Skeletal muscle tissue (tissue), 4 donors: ENCODE measurements around the gene CD300LD. TPM values are rescaled to one million over a fixed set of nuclear protein-coding genes. Genes with fewer than 3 reads are reported as not detected.
A peak's percentile ranks its signal among the peaks of the same experiment; 100 is the strongest.

Source experiments
- H3K27ac ChIP-seq: one replicate; pipeline ENCODE4 v1.7.0; 2013; ENCODE audit warnings: mild to moderate bottlenecking, low read depth, low read length, inconsistent platforms
- H3K27me3 ChIP-seq, 3 donors: one replicate each; pipeline ENCODE4 v1.7.0; 2013; ENCODE audit warnings: low read length in 3 of 3; ENCODE audit not compliant: control insufficient read depth in 3 of 3, insufficient read depth in 3 of 3
- H3K36me3 ChIP-seq, 3 donors: one replicate each; pipeline ENCODE4 v1.7.0; 2013; ENCODE audit warnings: low read length in 3 of 3; ENCODE audit not compliant: control insufficient read depth in 3 of 3, insufficient read depth in 3 of 3
- H3K4me1 ChIP-seq, 3 donors: one replicate each; pipeline ENCODE4 v1.7.0; 2013; ENCODE audit warnings: low read length in 3 of 3, mild to moderate bottlenecking in 3 of 3; ENCODE audit not compliant: control insufficient read depth in 3 of 3, insufficient read depth in 3 of 3
- H3K4me3 ChIP-seq, 3 donors: one replicate each; pipeline ENCODE4 v1.7.0; 2013; ENCODE audit warnings: low read length in 3 of 3
- H3K9ac ChIP-seq, 3 donors: one replicate each; pipeline ENCODE4 v1.7.0; 2013; ENCODE audit warnings: low read length in 3 of 3, mild to moderate bottlenecking in 3 of 3, moderate library complexity in 2 of 3, low read depth in 1 of 3
- H3K9me3 ChIP-seq, 3 donors: one replicate each; pipeline ENCODE4 v1.7.0; 2013; ENCODE audit warnings: low read length in 3 of 3; ENCODE audit not compliant: control insufficient read depth in 3 of 3
- total RNA-seq: library from RNA; depleted of rRNA; stranded (reverse); fragments of >200 nt; gene quantifications from one replicate; pipeline ENCODE4 v1.2.3, GENCODE V29; 2014
- donor health status: Osteomylitis.

CD300LD gene
- total RNA-seq, 1 donor from 2014 or later, result not detected

GRCh38 chr17:74547736-74548135 is 44.3 kb downstream of the CD300LD start:
- no peak overlapping the region for H3K4me3 ChIP-seq
- no peak overlapping the region for H3K27ac ChIP-seq
- no peaks in the 10 kb centered on the region for H3K36me3 ChIP-seq
- H3K27me3 ChIP-seq, result peaks cover 0 to 28% (median 17%) of the 10 kb centered on the region in 3 donors
- no peaks in the 10 kb centered on the region for H3K9me3 ChIP-seq
- no peak overlapping the region for H3K9ac ChIP-seq
- H3K4me1 ChIP-seq, result no peaks in the 10 kb centered on the region

- Histone ChIP-seq H3K4me3 (no peak overlapping the region), H3K9ac (no peak overlapping the region), H3K27me3 (peaks cover 0 to 27% (median 17%) of the 10 kb centered on the region in 3 donors), H3K9me3 (no peaks in the 10 kb centered on the region), H3K36me3 (no peaks in the 10 kb centered on the region), H3K27ac (no peak overlapping the region), H3K4me1 (no peaks in the 10 kb centered on the region)
Observed at GRCh38 chr17:74547264-74547663, 44.8 kb downstream of the CD300LD start.

- Histone ChIP-seq H3K36me3 (no peaks in the 10 kb centered on the region), H3K27me3 (peaks cover 0 to 24% (median 17%) of the 10 kb centered on the region in 3 donors), H3K4me1 (no peaks in the 10 kb centered on the region), H3K9me3 (no peaks in the 10 kb centered on the region), H3K9ac (no peak overlapping the region), H3K4me3 (no peak overlapping the region), H3K27ac (no peak overlapping the region)
Observed at GRCh38 chr17:74546586-74546985, 45.5 kb downstream of the CD300LD start.

- H3K36me3 ChIP-seq, result no peaks in the 10 kb centered on the region
- peaks cover 0 to 24% (median 11%) of the 10 kb centered on the region in 3 donors for H3K27me3 ChIP-seq
- H3K9ac ChIP-seq, result no peak within 1 kb of the TSS
- no peaks in the 10 kb centered on the region for H3K9me3 ChIP-seq
- H3K4me1 ChIP-seq, result no peaks in the 10 kb centered on the region
- no peak within 1 kb of the TSS for H3K27ac ChIP-seq
- H3K4me3 ChIP-seq, result peak within 1 kb of the TSS in 1 of 3 donors; percentile 30
Observed at GRCh38 chr17:74545843-74546230, 46.2 kb downstream of the CD300LD start, which contains the start of gene CD300C. TSS of gene CD300C (minus strand) at chr17:74546115. CDS start at chr17:74545782, 333 bp downstream.

- H3K27ac ChIP-seq, result no peak overlapping the region
- H3K36me3 ChIP-seq, result no peaks in the 10 kb centered on the region
- H3K27me3 ChIP-seq, result peaks cover 0 to 22% (median 10%) of the 10 kb centered on the region in 3 donors
- H3K9me3 ChIP-seq, result no peaks in the 10 kb centered on the region
- no peaks in the 10 kb centered on the region for H3K4me1 ChIP-seq
- peak overlapping the region in 1 of 3 donors; percentile 30 for H3K4me3 ChIP-seq
- no peak overlapping the region for H3K9ac ChIP-seq
Observed at GRCh38 chr17:74544991-74545842, 46.9 kb downstream of the CD300LD start.

GRCh38 chr17:74543891-74544760 is 48.0 kb downstream of the CD300LD start:
- Histone ChIP-seq H3K4me3 (no peak overlapping the region), H3K9ac (no peak overlapping the region), H3K27me3 (peaks cover 0 to 14% (median 8%) of the 10 kb centered on the region in 3 donors), H3K27ac (no peak overlapping the region), H3K36me3 (no peaks in the 10 kb centered on the region), H3K9me3 (no peaks in the 10 kb centered on the region), H3K4me1 (no peaks in the 10 kb centered on the region)

- Histone ChIP-seq H3K27me3 (peaks cover 0 to 10% (median 9%) of the 10 kb centered on the region in 3 donors), H3K9me3 (no peaks in the 10 kb centered on the region), H3K4me1 (no peaks in the 10 kb centered on the region), H3K9ac (no peak overlapping the region), H3K36me3 (no peaks in the 10 kb centered on the region), H3K27ac (no peak overlapping the region), H3K4me3 (no peak overlapping the region)
Observed at GRCh38 chr17:74543406-74543805, 48.7 kb downstream of the CD300LD start.

GRCh38 chr17:74542727-74543383 is 49.2 kb downstream of the CD300LD start:
- no peaks in the 10 kb centered on the region for H3K4me1 ChIP-seq
- H3K27ac ChIP-seq, result no peak overlapping the region
- H3K9ac ChIP-seq, result no peak overlapping the region
- peaks cover 0 to 9% (median 9%) of the 10 kb centered on the region in 3 donors for H3K27me3 ChIP-seq
- H3K4me3 ChIP-seq, result no peak overlapping the region
- H3K9me3 ChIP-seq, result no peaks in the 10 kb centered on the region
- H3K36me3 ChIP-seq, result no peaks in the 10 kb centered on the region

GRCh38 chr17:74542166-74542565 is 49.9 kb downstream of the CD300LD start:
- H3K9me3 ChIP-seq, result no peaks in the 10 kb centered on the region
- H3K4me1 ChIP-seq, result no peaks in the 10 kb centered on the region
- no peaks in the 10 kb centered on the region for H3K36me3 ChIP-seq
- no peak overlapping the region for H3K27ac ChIP-seq
- no peak overlapping the region for H3K9ac ChIP-seq
- H3K4me3 ChIP-seq, result no peak overlapping the region
- peaks cover 0 to 9% (median 7%) of the 10 kb centered on the region in 3 donors for H3K27me3 ChIP-seq
